NCI-H1105 (cell line): ENCODE results near the gene ZNF234.
"Not testable (repeated sequence)": the region's sequence is repeated elsewhere in the genome, so short reads cannot be mapped to it uniquely, and the experiment has no call there.

Source experiments
- DNase-seq: peaks from one replicate; lab custom pipeline; 2025; lab: John Stamatoyannopoulos, UW

Gene ZNF234

DNA sequence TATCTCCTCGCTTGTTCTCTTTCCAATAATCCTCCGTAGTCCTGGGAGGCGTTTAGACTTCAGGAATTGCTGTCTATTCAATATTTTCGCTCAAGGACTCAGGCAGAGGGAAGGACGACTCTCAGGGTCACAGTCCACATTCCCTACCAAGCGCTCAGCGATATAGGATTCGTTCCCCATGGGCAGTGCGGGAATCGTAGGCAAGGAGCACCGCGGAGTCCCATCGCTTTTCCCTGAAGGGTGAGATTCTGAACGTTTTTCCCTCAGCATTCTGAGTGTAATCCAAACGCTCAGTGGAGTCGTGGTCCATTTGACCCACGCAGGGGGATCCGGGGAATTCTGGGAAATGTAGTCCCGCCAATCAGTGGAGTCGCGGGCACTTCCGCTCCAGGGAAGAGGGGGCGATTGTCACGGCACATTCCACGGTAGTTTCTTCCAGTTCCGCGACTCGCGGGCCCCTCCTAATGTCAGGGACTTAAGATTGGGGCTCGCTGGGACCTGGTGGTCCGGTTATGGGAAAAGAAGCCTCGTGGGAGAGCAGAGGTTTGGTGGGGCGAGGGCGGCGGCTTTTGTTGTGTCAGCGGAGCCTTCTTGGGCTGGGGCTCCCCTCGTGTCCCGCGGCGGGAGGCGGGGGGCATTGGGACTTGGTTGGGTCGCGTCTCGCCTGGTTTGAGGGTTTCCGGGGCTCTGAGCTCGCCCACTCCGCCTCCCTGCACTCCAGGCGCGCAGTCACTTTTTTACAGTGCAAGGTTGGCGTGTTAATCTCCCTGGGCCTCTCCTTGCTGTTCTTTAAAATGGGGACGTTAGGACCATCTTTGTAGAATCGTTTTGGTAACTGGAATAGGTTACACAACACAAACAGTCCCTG lies at the start of gene ZNF234:
ZNF234 (plus strand) TSS at position 364 of the 868 bp plus-strand sequence. CDS start 3,079 bp downstream, outside the sequence.
- DNase-seq, result no peak

DNA sequence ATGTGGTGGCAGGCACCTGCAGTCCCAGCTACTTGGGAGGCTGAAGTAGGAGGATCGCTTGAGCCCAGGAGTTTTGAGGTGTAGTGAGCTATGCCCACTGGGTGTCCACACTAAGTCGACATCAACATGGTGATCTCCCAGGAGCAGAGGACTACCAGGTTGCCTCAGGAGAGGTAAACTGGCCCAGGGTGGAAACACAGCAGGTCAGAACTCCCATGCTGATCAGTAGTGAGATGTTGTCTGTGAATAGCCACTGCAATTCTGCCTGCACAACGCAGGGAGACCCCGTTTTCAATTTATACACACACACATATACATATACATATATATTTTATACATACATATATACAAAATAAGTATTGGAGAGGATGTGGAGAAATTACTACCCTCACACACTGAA lies 49.2 kb upstream of the ZNF234 start:
- no peak for DNase-seq

DNA sequence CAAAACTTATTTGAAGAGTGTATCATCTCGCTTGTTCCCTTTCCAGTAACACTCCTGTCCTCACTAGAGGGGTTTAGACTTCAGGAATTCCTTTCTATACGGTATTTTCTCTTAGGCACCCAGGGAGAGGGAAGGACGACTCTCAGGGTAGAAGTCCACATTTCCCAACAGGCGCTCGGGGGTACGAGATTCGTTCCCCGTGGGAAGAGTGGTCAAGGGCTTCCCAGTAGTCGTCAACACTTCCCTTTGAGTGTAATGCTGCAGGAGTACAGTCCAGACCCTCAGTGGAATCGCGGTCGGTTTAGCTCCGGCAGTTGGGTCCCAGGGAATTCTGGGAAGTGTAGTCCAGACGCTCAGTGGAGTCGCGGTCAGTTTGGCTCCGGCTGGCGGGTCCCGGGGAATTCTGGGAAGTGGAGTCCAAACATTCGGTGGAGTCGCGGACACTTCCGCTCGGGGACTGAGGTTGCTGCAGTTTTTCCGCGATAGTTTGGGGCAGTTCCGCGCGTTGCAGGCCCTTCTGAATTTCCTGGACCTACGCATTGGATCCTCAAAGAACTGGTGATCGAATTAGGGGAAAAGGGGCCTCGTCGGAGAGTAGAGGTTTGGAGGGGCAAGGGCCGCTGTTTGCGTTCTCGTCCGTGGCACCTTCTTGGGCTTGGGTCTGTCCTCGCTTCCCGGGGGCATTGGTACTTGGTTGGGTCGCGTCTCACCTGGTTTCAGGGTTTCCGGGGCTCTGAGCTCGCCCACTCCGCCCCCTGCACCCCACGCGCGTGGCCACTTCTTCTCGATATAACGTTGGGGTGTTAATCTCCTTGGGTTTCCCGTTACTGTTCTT lies 47.2 kb upstream of the ZNF234 start, which contains the start of gene ZNF224:
ZNF224 (plus strand) TSS at position 431 of the 835 bp plus-strand sequence. CDS start 3,513 bp downstream, outside the sequence.
- peak; percentile 90 for DNase-seq

DNA sequence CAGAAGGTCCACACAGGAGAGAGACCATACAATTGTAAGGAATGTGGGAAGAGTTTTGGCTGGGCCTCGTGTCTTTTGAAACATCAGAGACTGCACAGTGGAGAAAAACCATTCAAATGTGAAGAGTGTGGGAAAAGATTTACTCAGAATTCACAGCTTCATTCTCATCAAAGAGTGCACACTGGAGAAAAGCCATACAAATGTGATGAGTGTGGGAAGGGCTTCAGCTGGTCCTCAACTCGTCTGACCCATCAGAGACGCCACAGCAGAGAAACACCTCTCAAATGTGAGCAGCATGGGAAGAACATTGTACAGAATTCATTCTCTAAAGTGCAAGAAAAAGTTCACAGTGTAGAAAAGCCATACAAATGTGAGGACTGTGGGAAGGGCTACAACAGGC lies 33.6 kb upstream of the ZNF234 start:
- DNase-seq, result no peak

DNA sequence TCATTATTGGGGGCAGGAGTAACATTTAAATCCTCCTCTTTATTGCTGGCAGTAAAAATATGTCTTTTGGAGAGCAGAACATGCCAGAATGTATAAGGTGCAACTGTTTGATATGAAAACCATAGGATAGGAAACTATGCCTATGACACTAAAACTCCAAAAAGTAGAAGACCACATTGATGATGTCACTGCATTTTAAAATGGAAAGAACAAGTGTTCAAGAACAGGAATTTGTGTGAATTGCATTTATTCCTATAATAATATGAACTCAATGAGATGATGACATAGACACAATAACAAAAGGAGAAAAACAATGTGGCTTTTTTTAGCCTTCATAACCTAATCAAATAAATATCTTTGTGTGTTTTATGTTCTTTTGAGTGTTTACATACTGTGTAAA lies 31.9 kb upstream of the ZNF234 start:
- no peak for DNase-seq

GRCh38 chr19:44111910-44112463 lies 29.4 kb upstream of the ZNF234 start:
- DNase-seq, result no peak

- no peak for DNase-seq
Measured at GRCh38 chr19:44112802-44113137, 28.6 kb upstream of the ZNF234 start.

DNA sequence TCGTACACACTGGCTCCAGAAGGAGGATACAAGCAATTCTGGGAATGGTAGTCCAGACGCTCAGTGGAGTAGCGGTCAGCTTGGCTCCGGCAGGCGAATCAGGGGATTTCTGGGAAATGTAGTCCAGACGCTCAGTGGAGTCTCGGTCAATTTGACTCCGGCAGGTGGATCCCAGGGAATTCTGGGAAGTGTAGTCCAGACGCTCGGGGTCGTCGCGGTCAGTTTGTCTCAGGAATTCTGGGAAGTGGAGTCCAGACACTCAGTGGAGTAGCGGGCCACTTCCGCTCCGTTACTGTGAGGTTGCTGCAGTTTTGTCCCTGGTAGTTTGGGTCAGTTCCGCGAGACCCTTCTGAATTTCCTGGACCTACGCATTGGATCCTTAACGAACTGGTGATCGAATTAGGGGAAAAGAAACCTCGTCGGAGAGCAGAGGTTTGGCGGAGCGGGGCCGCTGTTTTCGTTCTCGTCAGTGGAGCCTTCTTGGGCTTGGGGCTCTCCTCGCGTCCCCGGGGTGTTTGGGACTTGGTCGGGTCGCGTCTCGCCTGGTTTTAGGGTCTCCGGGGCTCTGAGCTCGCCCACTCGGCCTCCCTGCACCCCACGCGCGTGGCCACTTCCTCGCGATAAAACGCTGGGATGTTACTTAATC lies 28.1 kb upstream of the ZNF234 start, which contains the start of gene ZNF225:
ZNF225 (plus strand) TSS at position 262 of the 646 bp plus-strand sequence. CDS start 2,429 bp downstream, outside the sequence.
- DNase-seq, result peak; percentile 94

GRCh38 chr19:44113784-44114390 lies 27.5 kb upstream of the ZNF234 start:
- DNase-seq, result no peak

GRCh38 chr19:44121162-44121561 lies 20.2 kb upstream of the ZNF234 start:
- not testable (repeated sequence) for DNase-seq

DNA sequence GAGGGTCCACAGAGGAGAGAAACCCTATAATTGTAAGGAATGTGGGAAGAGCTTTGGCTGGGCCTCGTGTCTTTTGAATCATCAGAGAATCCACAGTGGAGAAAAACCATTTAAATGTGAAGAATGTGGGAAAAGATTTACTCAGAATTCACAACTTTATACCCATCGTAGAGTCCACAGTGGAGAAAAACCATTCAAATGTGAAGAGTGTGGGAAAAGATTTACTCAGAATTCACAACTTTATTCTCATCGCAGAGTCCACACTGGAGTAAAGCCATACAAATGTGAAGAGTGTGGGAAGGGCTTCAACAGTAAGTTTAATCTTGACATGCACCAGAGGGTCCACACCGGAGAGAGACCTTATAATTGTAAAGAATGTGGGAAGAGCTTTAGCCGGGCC lies 9.4 kb upstream of the ZNF234 start:
- DNase-seq, result no peak

DNA sequence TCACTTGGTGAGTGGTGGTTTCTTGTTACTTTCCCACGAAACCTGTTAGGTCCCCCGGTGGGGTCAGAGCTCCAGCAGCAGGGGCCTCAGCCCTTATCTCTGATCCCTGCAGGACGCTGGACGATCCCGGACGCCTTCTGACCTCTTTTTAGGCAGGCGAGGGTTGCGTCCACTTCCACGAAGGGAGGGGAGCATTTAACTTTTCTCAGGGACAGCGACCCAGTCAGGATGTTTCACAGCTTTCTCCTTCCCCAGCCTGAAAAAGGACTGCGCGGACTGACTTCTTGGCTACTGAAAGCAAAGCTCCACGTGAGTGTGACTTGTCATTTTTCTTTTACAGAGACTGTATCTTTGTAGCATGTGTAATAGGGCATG lies 692 bp downstream of the ZNF234 start:
- no peak for DNase-seq

DNA sequence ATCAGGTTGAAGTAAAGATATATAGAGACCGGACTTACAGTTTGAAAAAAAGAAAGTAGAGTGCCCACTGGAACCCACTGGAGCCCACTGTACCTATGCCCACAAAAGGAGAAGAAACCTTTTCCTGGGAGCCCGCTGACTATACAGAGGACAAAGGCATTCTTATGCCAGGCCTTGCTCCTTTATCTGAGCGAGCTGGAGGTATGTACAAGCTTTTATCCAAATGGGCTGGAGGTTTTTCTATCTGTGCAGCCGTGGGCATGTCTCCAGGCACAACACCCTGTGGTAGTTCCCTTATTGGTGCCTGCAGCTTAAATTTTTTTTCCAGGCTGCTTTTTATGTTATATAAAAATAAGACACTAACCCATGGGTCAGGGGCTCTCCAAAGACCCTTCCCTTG lies 8.4 kb downstream of the ZNF234 start:
- DNase-seq, result no peak

DNA sequence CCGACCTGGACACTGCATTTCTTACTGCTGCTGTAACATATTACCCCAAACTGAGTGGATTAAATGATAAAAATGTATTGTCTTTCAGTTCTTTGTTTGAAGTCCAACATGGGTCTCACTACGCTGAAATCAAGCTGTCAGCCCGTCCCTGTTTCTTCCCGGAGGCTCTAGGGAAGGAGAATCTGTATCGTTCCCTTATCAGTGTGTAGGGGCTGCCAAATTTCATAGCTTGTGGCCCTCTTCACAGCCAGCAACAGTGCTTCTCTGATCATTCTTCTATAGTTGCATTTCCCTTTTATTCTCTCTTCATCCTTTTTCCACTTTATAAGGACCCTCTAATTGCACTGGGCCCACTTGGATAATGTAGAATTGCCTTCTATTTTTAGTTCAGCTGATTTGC lies 10.1 kb downstream of the ZNF234 start:
- no peak for DNase-seq

DNA sequence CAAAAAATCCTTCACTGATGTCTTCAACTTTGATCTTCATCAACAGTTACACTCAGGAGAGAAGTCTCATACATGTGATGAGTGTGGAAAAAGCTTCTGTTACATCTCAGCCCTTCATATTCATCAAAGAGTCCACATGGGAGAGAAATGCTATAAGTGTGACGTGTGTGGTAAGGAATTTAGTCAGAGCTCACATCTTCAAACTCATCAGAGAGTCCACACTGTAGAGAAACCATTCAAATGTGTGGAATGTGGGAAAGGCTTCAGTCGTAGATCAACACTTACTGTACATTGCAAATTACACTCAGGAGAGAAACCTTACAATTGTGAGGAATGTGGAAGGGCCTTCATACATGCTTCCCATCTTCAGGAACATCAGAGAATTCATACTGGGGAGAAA lies 15.1 kb downstream of the ZNF234 start:
- DNase-seq, result no peak

DNA sequence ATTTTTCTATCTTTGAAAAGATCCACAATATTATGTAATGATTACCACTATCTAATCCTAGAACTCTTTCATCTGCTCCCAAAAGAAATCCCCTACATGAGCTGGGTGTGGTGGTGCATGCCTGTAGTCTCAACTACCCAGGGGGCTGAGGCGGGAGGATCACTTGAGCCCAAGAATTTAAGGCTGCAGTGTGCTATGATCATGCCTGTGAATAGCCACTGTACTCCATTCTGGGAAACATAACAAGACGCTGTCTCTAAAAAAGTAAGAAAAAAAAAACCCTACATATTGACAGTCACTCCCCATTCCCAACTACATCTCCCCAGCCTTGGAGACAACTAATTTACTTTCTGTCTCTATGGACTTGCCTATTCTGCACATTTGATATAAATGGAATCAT lies 22.4 kb downstream of the ZNF234 start:
- no peak for DNase-seq

DNA sequence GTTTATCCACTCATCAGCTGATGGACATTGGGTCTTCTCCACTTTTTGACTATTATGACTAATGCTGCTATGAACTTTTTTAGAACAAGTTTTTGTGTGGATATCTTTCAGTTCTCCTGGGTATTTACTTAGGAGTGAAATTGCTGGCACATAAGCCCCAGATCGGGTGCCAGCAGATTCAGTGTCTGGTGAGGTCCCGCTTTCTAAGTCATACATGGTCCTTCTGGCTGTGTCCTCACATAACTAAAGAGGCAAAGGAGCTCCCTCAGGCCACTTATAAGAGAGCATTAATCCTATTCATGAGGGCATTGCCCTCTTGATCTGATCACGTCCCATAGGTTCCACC lies 22.9 kb downstream of the ZNF234 start:
- no peak for DNase-seq

DNA sequence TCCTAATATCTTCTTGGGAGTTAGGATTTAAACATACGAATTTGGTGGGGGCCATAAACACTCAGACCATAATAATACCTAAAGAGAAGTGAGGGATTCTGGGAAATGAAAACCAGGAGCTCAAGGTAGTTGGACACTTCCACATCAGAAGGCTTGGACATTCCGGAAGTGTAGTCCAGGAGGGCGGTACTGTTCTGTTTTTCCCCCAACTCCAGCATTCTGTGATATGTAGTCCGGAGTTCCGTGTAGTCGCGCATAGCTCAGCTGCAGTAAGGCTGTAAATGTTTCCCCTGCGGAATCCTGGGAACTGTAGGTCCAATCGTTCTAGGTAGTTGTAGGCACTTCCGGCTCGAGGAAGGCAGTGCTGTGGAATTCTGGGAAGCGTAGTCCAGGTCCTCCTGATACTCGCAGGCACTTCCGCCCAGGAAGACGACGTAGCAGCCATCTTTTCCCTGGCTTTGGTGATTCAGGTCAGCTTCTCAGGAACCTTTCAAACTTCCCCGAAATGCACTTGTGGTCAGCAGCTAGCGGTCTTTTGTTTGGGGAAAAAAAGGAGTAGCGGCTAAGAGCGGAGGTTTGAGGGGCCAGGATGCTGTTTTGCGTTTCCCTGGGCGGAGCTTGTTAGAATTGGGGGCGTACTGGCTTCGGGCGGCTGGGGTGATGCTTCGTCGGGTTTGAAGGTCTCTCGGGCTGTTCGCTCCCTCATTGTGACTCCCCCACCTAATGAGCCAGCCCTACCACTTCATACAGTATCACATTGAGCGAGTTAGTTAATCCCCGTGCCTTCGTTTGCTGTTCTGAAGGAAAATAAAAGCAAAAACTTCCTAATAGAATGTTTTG lies 23.5 kb downstream of the ZNF234 start, which contains the start of gene ZNF226:
ZNF226 (plus strand) TSS at position 428 of the 840 bp plus-strand sequence. CDS start 4,981 bp downstream, outside the sequence.
- peak; percentile 95 for DNase-seq

DNA sequence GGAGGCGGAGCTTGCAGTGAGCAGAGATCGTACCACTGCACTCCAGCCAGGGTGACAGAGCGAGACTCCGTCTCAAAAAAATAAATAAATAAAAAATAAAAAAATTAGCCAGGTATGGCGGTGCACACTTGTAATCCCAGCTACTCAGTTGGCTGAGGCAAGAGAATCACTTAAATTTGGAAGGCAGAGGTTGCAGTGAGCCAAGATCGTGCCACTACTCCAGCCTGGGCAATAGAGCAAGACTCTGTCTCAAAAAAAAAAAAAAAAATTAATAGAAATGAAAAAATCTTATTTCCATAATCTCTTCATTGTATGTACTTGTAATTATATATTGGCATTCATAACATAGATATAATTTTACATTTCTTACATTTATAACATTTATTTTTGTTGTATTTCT lies 29.3 kb downstream of the ZNF234 start:
- not testable (repeated sequence) for DNase-seq

DNA sequence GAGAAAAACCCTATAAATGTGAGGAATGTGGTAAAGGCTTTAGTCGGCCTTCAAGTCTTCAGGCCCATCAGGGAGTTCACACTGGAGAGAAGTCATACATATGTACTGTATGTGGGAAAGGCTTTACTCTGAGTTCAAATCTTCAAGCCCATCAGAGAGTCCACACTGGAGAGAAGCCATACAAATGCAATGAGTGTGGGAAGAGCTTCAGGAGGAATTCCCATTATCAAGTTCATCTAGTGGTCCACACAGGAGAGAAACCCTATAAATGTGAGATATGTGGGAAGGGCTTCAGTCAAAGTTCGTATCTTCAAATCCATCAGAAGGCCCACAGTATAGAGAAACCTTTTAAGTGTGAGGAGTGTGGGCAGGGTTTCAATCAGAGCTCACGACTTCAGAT lies 35.2 kb downstream of the ZNF234 start:
- DNase-seq, result no peak

DNA sequence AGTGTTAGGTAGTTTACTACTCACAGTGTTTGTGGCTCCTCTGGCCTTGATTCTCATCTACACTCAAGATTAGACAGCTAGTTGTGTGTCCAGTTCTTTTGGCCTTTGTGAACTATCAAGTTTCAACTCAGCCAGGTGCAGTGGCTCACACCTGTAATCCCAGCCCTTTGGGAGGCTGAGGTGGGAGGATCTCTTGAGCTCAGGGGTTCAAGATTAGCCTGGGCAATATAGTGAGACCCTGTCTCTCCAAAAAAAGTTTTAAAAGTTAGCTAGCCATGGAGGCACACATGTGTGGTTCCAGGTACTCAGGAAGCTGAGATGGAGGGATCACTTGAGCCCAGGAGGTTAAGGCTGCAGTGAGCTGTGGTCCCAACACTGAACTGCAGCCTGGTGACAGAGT lies 39.6 kb downstream of the ZNF234 start:
- DNase-seq, result no peak
